CD8-positive, alpha-beta memory T cell (primary cell): ENCODE measurements around the gene MBOAT7. TPM values are rescaled to one million over a fixed set of nuclear protein-coding genes. Genes with fewer than 3 reads are reported as not detected.

ENCODE experiments used
- CTCF ChIA-PET: fragments of 350-600 bp; sonication (Branson Sonifier 250); formaldehyde crosslinking; loops from one replicate; lab custom pipeline; 2021; ENCODE audit warnings: antibody characterized with exemption; lab: Charles Lee
- POLR2A ChIA-PET: fragments of 350-600 bp; sonication (Branson Sonifier 250); formaldehyde crosslinking; loops from one replicate; lab custom pipeline; 2021; ENCODE audit warnings: antibody characterized with exemption; lab: Charles Lee
- DNase-seq, 5 donors: peaks; one replicate each; pipeline versions ENCODE4 v3.0.0 to v3.0.0-alpha.2; 2020 to 2022; ENCODE audit warnings: mixed read lengths in 1 of 5
- H3K27ac ChIP-seq: one replicate; pipeline ENCODE4 v1.7.0; 2013; ENCODE audit warnings: low read depth, mild to moderate bottlenecking, low read length, moderate library complexity
- H3K27me3 ChIP-seq: 2 replicates; pipeline ENCODE4 v1.7.0; 2013; ENCODE audit warnings: low read length, mild to moderate bottlenecking; ENCODE audit not compliant: insufficient read depth, poor library complexity, severe bottlenecking
- H3K36me3 ChIP-seq: 2 replicates; pipeline ENCODE4 v1.7.0; 2013; ENCODE audit warnings: mild to moderate bottlenecking, low read length, moderate library complexity; ENCODE audit not compliant: insufficient read depth
- H3K4me1 ChIP-seq: 2 replicates; pipeline ENCODE4 v1.7.0; 2013; ENCODE audit warnings: mild to moderate bottlenecking, low read length, moderate library complexity; ENCODE audit not compliant: insufficient read depth
- H3K4me3 ChIP-seq: 2 replicates; pipeline ENCODE4 v1.7.0; 2013; ENCODE audit warnings: mild to moderate bottlenecking, low read length
- H3K9me3 ChIP-seq: 2 replicates; pipeline ENCODE4 v1.7.0; 2013; ENCODE audit warnings: mild to moderate bottlenecking, low read length
- H3K27ac Mint-ChIP-seq, 8 donors: one replicate each; pipeline ENCODE4 v1.8.0; 2020 to 2021; ENCODE audit warnings: mixed read lengths in 8 of 8, mild to moderate bottlenecking in 6 of 8, inconsistent platforms in 3 of 8, moderate library complexity in 3 of 8
- H3K27me3 Mint-ChIP-seq, 2 donors: one replicate each; pipeline ENCODE4 v1.8.0; 2020 to 2021; ENCODE audit warnings: mixed read lengths in 2 of 2, mild to moderate bottlenecking in 1 of 2, moderate library complexity in 1 of 2
- H3K36me3 Mint-ChIP-seq, 3 donors: one replicate each; pipeline ENCODE4 v1.8.0; 2020 to 2021; ENCODE audit warnings: mixed read lengths in 3 of 3, inconsistent platforms in 1 of 3, mild to moderate bottlenecking in 1 of 3
- H3K4me1 Mint-ChIP-seq, 3 donors: one replicate each; pipeline ENCODE4 v1.8.0; 2020 to 2021; ENCODE audit warnings: mixed read lengths in 3 of 3, inconsistent platforms in 1 of 3, mild to moderate bottlenecking in 1 of 3
- H3K4me3 Mint-ChIP-seq, 7 donors: one replicate each; pipeline ENCODE4 v1.8.0; 2020 to 2021; ENCODE audit warnings: mixed read lengths in 7 of 7, mild to moderate bottlenecking in 6 of 7, moderate library complexity in 4 of 7, inconsistent platforms in 2 of 7
- H3K9me3 Mint-ChIP-seq, 5 donors: one replicate each; pipeline ENCODE4 v1.8.0; 2020 to 2022; ENCODE audit warnings: mixed read lengths in 5 of 5, mild to moderate bottlenecking in 3 of 5, moderate library complexity in 2 of 5, inconsistent platforms in 1 of 5
- polyA plus RNA-seq: library from polyadenylated mRNA; unstranded; fragments of 300-500 nt; fragmentation: Illumina TruSeq; gene quantifications from one replicate; pipeline ENCODE4 v1.2.3, GENCODE V29; 2021
- total RNA-seq, 2 experiments: library from RNA; stranded (reverse); gene quantifications; one replicate each; pipeline ENCODE4 v1.2.3, GENCODE V29; 2021

Gene MBOAT7
- total and polyA plus RNA-seq, 3 experiments from 2014 or later = 21.9 to 114 (median 98.7) TPM

DNA sequence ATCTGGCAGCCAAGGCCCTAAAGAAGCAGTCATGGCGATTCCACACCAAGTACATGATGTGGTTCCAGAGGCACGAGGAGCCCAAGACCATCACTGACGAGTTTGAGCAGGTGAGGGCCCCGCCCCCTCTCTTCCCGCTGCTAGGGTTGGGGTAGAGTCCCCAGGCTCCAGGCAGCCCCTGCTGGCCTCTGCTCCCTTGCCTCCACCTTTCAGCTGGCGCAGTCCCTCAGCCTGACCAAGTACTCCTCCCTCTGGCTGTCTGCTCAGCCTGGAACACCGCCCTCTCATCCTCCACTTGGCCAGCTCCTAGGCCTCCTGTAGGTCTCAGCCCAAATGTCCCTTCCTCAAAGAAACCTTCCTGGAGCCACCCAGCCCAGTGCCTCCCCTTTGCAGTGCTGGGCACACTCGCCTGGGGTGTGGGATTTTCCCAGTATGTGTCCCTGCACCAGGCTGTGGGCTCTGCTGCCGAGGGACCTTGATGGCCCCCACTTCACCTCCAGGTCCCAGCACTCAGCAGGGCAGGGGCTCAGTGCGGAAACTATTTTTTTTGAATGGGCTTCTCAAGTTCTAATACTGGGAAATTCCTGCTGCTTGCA is 35.6 kb downstream of the MBOAT7 start:
- DNase-seq = no peak
- Mint-ChIP-seq H3K4me3 (peak overlapping the region in 1 of 7 donors; percentile 41), H3K27ac (peak overlapping the region in 4 of 8 donors; percentile 43 to 86 (median 72)), H3K4me1 (peaks cover 33 to 38% (median 33%) of the 10 kb centered on the region in 3 donors), H3K9me3 (no peaks in the 10 kb centered on the region), H3K36me3 (peaks cover 9 to 93% (median 22%) of the 10 kb centered on the region in 3 donors), H3K27me3 (no peaks in the 10 kb centered on the region)
- no peak overlapping the region for H3K4me3 ChIP-seq
- CTCF ChIA-PET = no interaction called here
- no peaks in the 10 kb centered on the region for H3K9me3 ChIP-seq
- H3K36me3 ChIP-seq = peaks cover 66% of the 10 kb centered on the region
- H3K27me3 ChIP-seq = no peaks in the 10 kb centered on the region
- H3K27ac ChIP-seq = no peak overlapping the region
- H3K4me1 ChIP-seq = peaks cover 49% of the 10 kb centered on the region
- POLR2A ChIA-PET = interaction anchor here (1.3 kb wide), 1 partner anchor 17 kb away, joined by 3 read pairs; the partner anchor contains the start of gene CNOT3

DNA sequence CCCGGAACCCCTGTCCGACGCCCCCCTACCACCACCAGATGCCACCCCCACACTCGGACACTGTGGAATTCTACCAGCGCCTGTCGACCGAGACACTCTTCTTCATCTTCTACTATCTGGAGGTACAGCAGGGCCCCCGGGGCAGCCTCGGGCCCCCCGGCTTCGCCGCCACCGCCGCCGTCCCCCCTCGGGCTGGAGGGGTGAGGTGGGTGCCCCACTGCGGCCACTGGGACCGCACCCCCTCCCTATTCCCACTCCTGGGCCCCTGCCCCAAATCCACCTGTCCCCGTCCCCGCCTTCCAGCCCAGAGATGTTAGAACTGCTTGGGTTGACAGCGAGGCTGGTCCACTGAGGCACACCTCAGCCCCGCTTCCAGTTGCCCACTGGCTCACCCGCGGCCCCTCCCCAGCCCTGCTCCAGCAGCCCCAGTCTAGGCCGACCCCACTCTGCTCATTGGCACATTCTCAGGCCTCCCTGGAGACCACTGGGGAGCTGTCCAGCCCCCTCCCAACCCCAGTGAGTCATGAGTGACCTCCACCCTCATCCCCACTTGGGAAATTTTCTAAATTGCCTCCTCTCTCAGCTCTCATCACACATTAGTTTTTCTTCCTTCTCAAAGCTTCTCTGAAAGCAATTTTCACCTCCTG is 36.4 kb downstream of the MBOAT7 start:
- Histone ChIP-seq H3K4me1 (peaks cover 41% of the 10 kb centered on the region), H3K27me3 (no peaks in the 10 kb centered on the region), H3K36me3 (peaks cover 66% of the 10 kb centered on the region), H3K4me3 (no peak overlapping the region), H3K27ac (no peak overlapping the region), H3K9me3 (no peaks in the 10 kb centered on the region)
- Mint-ChIP-seq H3K36me3 (peaks cover 9 to 91% (median 24%) of the 10 kb centered on the region in 3 donors), H3K4me3 (no peak overlapping the region), H3K4me1 (peaks cover 25 to 30% (median 25%) of the 10 kb centered on the region in 3 donors), H3K27me3 (no peaks in the 10 kb centered on the region), H3K9me3 (no peaks in the 10 kb centered on the region), H3K27ac (peak overlapping the region in 2 of 8 donors; percentile 25 to 81)
- ChIA-PET CTCF (no interaction called here), POLR2A (no interaction called here)
- DNase-seq = no peak

DNA sequence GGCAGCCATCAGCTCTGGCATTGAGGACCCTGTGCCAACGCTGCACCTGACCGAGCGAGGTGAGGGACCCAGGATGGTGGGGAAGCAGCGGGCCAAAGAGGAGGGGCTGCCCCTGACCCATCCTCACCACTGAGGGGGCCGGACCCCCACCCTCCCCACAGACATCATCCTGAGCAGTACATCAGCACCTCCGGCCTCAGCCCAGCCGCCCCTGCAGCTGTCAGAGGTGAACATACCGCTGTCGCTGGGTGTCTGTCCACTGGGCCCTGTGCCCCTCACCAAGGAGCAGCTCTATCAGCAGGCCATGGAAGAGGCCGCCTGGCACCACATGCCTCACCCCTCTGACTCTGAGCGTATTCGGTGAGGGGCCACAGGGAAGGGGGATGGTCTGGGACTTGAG is 37.1 kb downstream of the MBOAT7 start:
- H3K27ac ChIP-seq = no peak overlapping the region
- H3K36me3 Mint-ChIP-seq = peaks cover 9 to 91% (median 24%) of the 10 kb centered on the region in 3 donors
- peaks cover 70% of the 10 kb centered on the region for H3K36me3 ChIP-seq
- H3K27ac Mint-ChIP-seq = no peak overlapping the region
- H3K4me1 ChIP-seq = peaks cover 36% of the 10 kb centered on the region
- POLR2A ChIA-PET = interaction anchor here (0.7 kb wide), 1 partner anchor 8 kb away, joined by 3 read pairs; no protein-coding TSS in a partner anchor
- no peak overlapping the region for H3K4me3 Mint-ChIP-seq
- H3K4me3 ChIP-seq = no peak overlapping the region
- H3K9me3 ChIP-seq = no peaks in the 10 kb centered on the region
- no peaks in the 10 kb centered on the region for H3K9me3 Mint-ChIP-seq
- no peaks in the 10 kb centered on the region for H3K27me3 Mint-ChIP-seq
- H3K4me1 Mint-ChIP-seq = peaks cover 24 to 29% (median 25%) of the 10 kb centered on the region in 3 donors
- no peaks in the 10 kb centered on the region for H3K27me3 ChIP-seq
- CTCF ChIA-PET = no interaction called here
- no peak for DNase-seq

DNA sequence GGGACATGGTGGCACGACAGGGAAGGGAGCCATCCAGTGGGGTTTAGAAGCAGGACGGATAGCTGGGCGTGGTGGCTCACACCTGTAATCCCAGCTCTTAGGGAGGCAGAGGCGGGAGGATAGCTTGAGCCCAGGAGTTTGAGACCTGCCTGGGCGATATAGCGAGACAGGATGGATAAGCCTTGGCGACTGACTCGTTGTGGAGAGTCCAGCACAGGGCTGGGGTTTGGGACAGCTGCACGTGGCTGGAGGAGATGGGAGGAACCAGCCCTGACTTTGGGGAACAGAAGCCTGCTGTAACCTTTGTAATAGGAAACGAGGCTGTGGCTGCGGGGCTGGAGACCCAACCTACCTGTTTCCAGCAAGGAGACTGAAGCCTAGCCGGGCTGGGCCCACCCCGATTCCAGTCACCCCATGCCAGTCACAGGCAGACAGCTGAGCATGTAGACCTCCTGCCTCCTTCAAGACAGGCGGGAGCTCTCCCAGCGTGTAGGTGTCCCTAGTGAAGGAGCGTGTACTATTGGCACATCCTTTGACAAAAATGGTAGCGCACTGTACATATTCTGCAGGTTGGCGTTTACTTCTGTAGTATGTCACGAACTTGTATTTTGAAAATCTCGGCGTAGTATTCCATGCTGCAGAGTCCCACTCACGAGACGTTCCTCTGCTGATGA is 37.9 kb downstream of the MBOAT7 start:
- POLR2A ChIA-PET = interaction anchor here (1.3 kb wide), 1 partner anchor 14 kb away, joined by 3 read pairs; the partner anchor contains the start of gene CNOT3
- no peak for DNase-seq

DNA sequence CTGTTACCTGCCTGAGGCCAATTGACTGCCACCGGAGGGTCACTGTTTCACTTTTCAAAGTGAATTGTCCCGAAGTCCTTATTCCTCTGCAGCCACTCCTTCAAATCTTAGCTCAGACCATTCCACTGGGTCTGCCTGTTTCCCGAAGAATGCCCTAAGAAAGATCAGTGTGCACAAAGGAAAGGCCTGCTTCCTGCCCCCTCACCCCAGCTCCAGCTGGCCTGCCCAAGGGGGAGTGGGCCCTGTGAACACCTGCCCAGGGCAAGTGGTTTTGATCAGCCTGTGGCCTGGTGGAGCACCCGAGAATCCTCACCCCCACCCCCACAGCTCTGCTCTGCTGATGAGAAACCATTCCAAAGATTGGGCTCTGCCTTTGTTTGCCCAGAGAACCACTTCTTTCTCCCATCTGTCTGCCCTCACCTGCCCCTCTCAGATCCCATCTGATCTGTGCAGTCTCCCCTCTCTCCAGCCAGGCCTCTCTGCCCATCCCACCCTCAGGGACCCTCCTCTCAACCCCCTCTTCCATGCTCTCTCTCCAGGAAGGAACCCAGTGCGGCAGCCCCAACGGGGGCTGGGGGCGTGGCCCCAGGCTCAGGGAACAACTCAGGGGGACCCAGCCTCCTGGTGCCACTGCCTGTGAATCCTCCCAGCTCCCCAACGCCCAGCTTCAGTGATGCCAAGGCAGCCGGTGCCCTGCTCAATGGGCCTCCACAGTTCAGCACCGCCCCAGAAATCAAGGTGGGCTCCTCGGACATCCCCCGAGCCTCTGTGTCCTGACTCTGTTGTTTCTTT is 40.2 kb downstream of the MBOAT7 start:
- Mint-ChIP-seq H3K9me3 (no peaks in the 10 kb centered on the region), H3K36me3 (peaks cover 1 to 94% (median 17%) of the 10 kb centered on the region in 3 donors), H3K4me1 (peaks cover 2 to 6% (median 6%) of the 10 kb centered on the region in 3 donors), H3K4me3 (no peak overlapping the region), H3K27me3 (no peaks in the 10 kb centered on the region), H3K27ac (peak overlapping the region in 3 of 8 donors; percentile 47 to 74 (median 71))
- Histone ChIP-seq H3K27ac (no peak overlapping the region), H3K36me3 (peaks cover 75% of the 10 kb centered on the region), H3K9me3 (no peaks in the 10 kb centered on the region), H3K4me1 (peaks cover 10% of the 10 kb centered on the region), H3K27me3 (no peaks in the 10 kb centered on the region), H3K4me3 (no peak overlapping the region)
- no peak for DNase-seq
- POLR2A ChIA-PET = interaction anchor here (1.8 kb wide), 1 partner anchor 12 kb away, joined by 5 read pairs; the partner anchor contains the start of gene CNOT3
- CTCF ChIA-PET = interaction anchor here (1.2 kb wide), 1 partner anchor 10 kb away, joined by 3 read pairs; the partner anchor contains the start of gene LENG1

More for the DNA sequence above, 37.9 kb downstream of the MBOAT7 start:
- H3K27me3 ChIP-seq = no peaks in the 10 kb centered on the region
- H3K27ac ChIP-seq = no peak overlapping the region
- H3K27ac Mint-ChIP-seq = peak overlapping the region in 3 of 8 donors; percentile 7 to 61 (median 9)
- H3K9me3 ChIP-seq = no peaks in the 10 kb centered on the region
- H3K4me1 Mint-ChIP-seq = peaks cover 19 to 22% (median 20%) of the 10 kb centered on the region in 3 donors
- H3K36me3 Mint-ChIP-seq = peaks cover 9 to 91% (median 24%) of the 10 kb centered on the region in 3 donors
- H3K9me3 Mint-ChIP-seq = no peaks in the 10 kb centered on the region
- H3K4me3 Mint-ChIP-seq = no peak overlapping the region
- H3K36me3 ChIP-seq = peaks cover 70% of the 10 kb centered on the region
- CTCF ChIA-PET = no interaction called here
- H3K4me3 ChIP-seq = no peak overlapping the region
- no peaks in the 10 kb centered on the region for H3K27me3 Mint-ChIP-seq
- peaks cover 32% of the 10 kb centered on the region for H3K4me1 ChIP-seq

DNA sequence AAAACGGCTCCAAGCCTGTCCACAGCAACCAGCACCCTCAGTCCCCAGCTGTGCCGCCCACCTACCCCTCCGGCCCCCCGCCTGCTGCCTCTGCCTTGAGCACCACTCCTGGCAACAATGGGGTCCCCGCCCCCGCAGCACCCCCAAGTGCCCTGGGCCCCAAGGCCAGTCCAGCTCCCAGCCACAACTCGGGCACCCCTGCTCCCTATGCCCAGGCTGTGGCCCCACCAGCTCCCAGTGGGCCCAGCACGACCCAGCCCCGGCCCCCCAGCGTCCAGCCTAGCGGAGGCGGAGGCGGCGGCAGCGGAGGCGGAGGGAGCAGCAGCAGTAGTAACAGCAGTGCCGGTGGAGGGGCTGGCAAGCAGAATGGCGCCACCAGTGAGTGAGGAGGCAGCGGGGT is 41.2 kb downstream of the MBOAT7 start:
- Mint-ChIP-seq H3K4me1 (peaks cover 0 to 2% (median 0%) of the 10 kb centered on the region in 3 donors), H3K36me3 (peaks cover 0 to 94% (median 20%) of the 10 kb centered on the region in 3 donors)
- H3K9me3 ChIP-seq = no peaks in the 10 kb centered on the region

DNA sequence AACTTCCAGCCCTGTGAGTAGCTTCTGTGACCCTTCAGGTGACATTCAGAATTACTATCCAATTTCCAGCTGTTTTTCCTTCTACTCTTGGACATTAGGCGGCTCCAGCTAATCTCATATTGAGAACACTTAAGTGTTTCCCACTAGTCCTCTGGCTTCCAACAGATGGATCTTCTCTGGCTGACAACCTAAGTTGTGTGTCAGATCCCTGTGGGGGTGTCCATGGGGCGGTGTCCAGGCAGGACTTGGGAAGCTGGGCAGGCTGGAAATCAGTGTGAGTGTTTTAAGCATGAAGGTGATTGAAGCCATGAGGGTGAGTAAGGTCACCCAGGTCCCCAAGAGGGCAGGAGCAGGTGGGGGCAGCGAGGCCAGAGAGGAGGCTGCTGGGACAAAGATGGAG is 41.7 kb downstream of the MBOAT7 start:
- no peaks in the 10 kb centered on the region for H3K27me3 Mint-ChIP-seq
- no peaks in the 10 kb centered on the region for H3K9me3 Mint-ChIP-seq
- H3K36me3 Mint-ChIP-seq = peaks cover 0 to 95% (median 20%) of the 10 kb centered on the region in 3 donors
- peaks cover 75% of the 10 kb centered on the region for H3K36me3 ChIP-seq
- no peak overlapping the region for H3K4me3 ChIP-seq
- no peak overlapping the region for H3K4me3 Mint-ChIP-seq
- H3K27me3 ChIP-seq = no peaks in the 10 kb centered on the region
- peaks cover 0 to 2% (median 0%) of the 10 kb centered on the region in 3 donors for H3K4me1 Mint-ChIP-seq
- ChIA-PET CTCF (interaction anchor here (1.2 kb wide), 1 partner anchor 12 kb away, joined by 3 read pairs; the partner anchor contains the start of gene LENG1), POLR2A (no interaction called here)
- H3K27ac ChIP-seq = no peak overlapping the region
- peak overlapping the region in 2 of 8 donors; percentile 63 to 73 for H3K27ac Mint-ChIP-seq
- no peaks in the 10 kb centered on the region for H3K9me3 ChIP-seq
- H3K4me1 ChIP-seq = no peaks in the 10 kb centered on the region
- DNase-seq = no peak

More for the DNA sequence above, 41.2 kb downstream of the MBOAT7 start:
- Mint-ChIP-seq H3K27me3 (no peaks in the 10 kb centered on the region), H3K27ac (no peak overlapping the region), H3K9me3 (no peaks in the 10 kb centered on the region), H3K4me3 (no peak overlapping the region)
- H3K36me3 ChIP-seq = peaks cover 75% of the 10 kb centered on the region
- H3K27me3 ChIP-seq = no peaks in the 10 kb centered on the region
- ChIA-PET CTCF (interaction anchor here (1.2 kb wide), 1 partner anchor 11 kb away, joined by 3 read pairs; the partner anchor contains the start of gene LENG1), POLR2A (no interaction called here)
- H3K4me3 ChIP-seq = no peak overlapping the region
- DNase-seq = no peak
- no peak overlapping the region for H3K27ac ChIP-seq
- H3K4me1 ChIP-seq = peaks cover under 1% of the 10 kb centered on the region
